COLO668 (cell line): ENCODE measurements around the gene PTPN11.
A peak's percentile ranks its signal among the peaks of the same experiment; 100 is the strongest.
"Not testable (repeated sequence)": the region's sequence is repeated elsewhere in the genome, so short reads cannot be mapped to it uniquely, and the experiment has no call there.

ENCODE experiments used
- DNase-seq: peaks from one replicate; lab custom pipeline; 2025; ENCODE audit not compliant: unreplicated experiment; lab: John Stamatoyannopoulos, UW

PTPN11 gene

DNA sequence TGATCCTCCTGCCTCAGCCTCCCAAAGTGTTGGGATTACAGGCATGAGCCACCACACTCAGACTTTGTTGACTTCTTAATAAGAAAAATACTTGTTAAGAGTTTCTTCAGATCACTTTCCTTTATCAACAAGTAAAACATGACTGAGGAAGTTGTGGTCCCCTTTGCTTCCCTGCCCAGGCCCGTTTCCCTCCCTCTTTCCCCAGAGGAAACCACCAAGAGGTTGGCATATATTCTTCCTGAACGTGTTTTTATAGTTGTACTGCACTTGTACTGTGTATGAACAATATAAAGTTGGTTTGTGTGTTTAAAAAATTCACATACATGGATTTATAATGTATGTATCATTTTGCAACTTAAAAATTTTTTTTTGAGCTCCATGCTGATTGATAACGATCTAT, 28.4 kb downstream of the PTPN11 start:
- no peak for DNase-seq

DNA sequence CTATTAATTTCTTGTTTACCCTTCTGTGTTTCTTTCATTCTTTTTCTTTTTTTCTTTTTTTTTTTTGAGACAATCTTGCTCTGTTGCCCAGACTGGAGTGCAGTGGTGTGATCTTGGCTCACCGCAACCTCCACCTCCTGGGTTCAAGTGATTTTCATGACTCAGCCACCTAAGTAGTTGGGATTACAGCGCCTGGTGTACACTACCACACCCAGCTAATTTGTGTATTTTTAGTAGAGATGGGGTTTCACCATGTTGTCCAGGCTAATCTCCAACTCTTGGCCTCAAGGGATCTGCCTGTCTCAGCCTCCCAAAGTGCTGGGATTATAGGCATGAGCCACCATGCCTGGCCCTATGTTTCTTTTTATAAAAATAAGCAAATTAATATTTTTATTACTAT, 29.4 kb downstream of the PTPN11 start:
- not testable (repeated sequence) for DNase-seq

DNA sequence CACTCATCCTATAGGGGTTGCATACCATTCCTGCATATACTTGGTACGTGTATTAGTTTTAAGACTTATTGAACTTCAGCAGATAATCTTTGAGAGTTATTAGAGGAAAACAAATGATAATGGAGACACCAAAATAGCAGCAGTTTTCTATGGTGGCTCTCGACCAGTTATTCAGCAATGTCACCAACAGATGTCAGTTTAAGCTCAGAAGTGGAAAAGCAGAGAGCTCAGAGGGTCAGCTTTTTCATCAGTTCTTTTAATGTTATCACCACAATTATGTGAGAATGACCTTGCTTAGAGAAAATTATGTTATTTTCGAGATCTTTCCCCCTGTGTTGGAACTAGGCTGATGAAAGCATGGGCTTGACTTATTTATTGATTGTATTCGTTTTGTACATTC, 32.0 kb downstream of the PTPN11 start:
- DNase-seq = no peak

DNA sequence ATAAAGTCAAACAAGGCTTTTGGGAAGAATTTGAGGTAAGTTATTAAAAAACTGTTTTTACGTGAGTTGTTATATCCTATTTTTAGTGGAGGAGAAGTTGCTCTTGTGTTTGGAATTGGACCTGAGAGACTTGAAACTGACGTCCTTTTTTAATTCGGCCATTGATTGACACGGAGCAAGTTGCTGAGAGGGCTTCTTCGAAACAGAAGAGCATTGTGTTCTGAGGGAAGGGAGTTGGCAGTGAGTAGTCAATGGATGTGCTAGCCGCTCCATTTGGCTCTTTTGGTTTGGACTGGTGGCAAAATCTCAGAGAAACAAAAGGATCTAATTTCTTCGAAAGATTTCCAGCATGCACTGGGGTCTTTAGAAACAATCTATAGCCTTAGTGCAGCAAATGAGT, 37.3 kb downstream of the PTPN11 start:
- no peak for DNase-seq

DNA sequence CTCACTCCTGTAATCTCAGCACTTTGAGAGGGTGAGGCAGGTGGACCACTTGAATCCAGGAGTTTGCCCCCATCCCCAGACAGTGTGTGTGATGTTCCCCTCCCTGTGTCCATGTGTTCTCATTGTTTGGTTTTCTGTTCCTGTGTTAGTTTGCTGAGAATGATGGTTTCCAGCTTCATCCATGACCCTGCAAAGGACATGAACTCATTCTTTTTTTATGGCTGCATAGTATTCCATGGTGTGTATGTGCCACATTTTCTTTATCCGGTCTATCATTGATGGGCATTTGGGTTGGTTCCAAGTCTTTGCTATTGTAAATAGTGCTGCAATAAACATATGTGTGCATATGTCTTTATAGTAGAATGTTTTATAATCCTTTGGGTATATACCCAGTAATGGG, 38.4 kb downstream of the PTPN11 start:
- not testable (repeated sequence) for DNase-seq

DNA sequence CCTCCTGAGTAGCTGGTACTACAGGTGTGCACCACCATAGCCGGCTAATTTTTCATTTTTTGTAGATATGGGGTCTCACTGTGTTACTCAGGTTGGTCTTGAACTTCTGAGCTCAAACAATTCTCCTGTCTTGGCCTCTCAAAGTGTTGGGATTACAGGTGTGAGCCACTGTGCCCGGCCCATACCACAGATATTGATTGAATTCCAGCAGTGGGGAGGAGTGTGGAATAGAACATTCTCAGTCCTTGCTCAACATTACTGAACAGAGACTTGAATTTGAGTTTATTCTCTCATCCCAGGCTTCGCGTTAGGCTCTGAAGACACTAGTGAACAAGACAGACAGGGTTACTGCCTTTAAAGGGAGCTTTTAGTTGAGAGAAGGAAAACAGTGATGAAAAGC, 39.6 kb downstream of the PTPN11 start:
- no peak for DNase-seq

DNA sequence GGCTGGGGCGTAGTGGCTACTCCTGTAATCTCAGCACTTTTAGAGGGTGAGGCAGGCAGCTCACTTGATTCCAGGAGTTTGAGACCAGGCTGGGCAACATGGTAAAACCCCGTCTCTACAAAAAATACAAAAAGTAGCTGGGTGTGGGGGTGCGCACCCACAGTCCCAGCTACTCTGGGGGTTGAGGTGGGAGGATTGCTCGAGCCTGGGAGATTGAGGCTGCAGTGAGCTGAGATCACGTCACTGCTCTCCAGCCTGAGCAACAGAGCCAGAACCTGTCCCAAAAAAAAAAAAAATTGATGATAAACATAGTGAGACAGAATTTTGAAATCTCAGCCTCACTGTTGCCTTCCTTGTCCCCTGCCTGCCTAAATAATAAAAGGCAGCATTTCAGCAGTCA, 40.0 kb downstream of the PTPN11 start:
- DNase-seq = no peak

DNA sequence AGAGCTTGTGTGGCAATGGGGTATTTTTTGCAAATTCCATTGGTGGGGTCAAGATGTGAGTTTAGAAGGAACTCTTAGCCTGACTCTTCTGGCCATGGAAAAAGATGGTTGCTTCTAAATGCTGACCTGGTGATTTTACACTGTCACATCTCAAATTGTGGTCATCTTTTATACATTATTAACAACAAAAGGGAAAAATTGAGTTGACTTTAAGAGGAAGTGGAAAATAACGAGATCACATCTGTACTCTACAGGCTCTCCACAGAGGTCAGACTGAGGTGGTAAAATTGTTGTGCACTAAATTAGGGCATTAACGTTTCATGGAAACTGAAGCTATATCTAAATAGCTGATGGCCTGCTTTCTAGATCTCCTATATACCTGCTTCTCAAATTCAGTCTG, 44.7 kb downstream of the PTPN11 start:
- no peak for DNase-seq

DNA sequence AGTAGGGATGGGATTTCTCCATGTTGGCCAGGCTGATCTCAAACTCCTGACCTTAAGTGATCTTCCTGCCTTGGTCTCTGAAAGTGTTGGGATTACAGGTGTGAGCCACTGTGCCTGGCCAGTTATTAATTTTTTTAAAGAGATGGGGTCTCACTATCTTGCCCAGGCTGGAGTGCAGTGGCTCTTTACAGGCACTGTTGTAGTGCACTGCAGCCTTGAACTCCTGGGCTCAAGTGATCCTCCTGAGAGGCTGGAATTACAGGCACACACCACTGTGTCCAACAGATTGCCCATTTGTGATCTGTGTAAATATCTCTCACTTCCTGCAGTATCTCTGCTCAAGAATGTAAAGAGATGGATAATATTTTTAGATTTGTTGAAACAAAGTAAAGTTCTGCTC, 45.9 kb downstream of the PTPN11 start:
- no peak for DNase-seq

DNA sequence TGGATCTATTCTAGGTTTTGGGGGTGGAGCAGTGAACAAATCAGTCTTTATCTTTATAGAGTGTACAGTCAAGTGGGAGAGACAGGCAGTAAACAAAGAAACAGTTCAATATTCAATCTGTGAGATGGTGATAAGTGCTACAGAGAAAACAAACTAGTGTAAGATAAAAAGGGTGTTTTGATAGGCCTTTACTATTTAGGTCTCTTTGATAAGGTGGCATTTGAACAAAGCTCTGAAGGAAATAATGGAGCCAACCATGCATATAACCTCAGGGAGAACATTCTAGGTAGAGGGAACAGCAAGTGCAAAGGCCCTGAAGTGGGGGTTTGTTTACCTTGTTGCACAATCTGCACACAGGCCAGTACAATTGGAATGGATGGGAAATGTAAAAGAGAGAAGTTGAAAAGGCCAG, 47.3 kb downstream of the PTPN11 start:
- DNase-seq = peak; percentile 70

DNA sequence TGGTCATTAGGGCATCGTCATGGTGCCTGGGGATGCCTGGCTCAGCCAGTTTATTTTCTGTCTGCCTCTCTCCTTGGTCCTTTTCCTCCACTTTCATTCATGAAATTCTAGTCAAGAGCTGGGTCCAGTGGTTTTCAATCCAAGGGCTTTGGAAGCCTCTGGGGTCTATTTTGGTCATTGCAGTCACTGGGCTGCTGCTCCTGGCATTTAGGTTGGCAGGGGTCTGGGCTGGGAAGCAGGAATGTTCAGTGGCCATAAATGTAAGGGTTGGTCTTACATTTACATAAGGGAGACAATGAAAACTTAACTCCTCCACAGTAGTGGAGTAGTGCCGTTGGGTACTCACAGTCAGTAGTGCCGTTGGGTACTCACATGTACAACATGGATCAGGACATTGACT, 48.1 kb downstream of the PTPN11 start:
- DNase-seq = no peak

DNA sequence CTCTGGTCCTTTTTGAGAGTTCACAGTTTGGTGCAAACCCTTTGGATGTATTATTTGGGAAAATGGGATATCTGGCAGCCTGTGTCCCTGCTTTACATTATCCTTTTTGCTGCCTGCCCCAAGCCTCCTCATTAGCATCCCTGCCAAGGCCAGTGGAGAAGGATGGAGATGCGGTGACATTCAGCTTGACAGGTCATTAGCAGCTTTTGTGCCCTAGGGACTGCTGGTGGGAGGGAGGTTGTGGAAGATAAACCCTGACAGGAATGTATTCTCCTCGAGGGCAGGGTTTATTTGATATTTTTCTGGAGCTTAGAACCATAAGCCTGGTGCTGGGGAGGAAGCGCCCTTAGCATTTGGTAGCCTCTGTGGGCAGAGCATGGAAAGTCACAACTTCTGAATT, 49.3 kb downstream of the PTPN11 start:
- DNase-seq = no peak

DNA sequence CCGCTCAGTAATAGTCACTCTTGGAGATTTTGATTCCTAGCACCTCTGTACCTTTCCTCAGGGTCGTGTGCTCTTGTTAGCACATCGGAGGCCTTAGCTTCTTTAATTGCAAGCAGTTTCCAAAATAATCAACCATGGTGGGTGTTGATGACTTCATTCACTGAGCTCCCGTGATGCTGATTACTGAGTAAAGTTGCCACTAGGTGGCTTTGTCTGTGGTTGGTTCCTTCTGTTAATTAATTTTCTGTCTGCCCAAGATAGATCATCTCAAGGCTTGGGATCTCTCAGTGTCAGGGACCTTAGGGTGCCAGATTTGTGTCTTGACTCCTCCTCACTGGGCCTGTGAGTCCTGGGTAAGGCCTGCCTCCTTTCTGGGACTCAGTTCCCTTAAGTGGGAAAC, 54.3 kb downstream of the PTPN11 start:
- DNase-seq = no peak

DNA sequence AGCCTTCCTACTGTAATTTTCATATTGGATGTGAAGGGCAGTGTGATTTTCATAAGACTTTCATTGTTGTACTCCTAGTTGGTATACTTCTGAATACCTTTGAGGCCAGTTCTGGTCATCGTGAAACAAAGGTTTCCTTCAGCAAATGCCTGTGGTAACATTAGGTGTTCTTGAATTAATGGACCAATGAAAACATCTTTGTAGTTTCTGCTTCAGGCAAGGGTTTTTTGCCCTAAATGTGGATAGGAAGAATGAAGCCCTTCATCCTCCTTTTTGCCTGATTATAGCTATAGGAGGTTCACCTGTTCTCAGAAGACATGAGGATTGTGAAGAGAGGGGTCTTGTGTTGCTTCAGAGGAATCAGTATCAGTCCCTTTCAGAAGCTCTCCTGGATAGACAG, 60.7 kb downstream of the PTPN11 start:
- no peak for DNase-seq

DNA sequence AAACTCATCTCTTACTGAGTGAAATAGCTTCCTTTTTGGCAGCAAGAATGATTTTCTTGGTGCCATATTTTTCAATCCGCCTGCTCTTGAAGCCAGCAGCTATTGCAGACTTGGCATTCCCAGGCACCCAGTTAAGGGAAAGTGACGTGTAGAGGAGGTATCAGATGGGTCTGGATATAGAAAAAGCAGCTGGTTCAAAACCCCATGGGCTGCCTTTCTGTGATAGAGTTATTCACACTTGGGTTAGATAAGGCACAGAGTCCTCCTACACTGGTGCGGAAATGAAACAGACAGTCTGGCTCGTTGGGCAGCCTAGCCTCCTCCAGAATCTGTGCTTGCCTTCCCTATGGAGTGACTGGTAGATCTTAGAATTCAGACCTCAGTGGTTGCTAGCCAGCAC, 62.2 kb downstream of the PTPN11 start:
- no peak for DNase-seq

DNA sequence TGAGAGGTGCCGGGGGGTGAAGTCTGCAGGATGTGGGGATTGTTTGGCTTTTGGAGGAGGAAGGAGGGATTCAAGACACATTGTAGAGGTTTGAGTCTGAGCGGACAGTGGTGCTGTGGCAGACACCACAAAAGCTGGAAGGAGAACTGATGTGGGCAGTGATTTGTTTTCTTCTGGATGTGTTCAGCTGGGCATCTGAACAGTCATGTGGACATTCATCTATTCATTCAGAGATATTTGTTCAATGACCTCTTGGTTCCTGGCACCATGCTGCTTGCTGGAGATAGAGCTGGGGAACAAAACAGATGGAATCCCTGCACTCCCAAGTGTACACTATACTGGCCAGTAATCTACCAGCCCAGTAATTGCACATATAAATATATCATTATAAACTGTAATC, 64.0 kb downstream of the PTPN11 start:
- DNase-seq = no peak

DNA sequence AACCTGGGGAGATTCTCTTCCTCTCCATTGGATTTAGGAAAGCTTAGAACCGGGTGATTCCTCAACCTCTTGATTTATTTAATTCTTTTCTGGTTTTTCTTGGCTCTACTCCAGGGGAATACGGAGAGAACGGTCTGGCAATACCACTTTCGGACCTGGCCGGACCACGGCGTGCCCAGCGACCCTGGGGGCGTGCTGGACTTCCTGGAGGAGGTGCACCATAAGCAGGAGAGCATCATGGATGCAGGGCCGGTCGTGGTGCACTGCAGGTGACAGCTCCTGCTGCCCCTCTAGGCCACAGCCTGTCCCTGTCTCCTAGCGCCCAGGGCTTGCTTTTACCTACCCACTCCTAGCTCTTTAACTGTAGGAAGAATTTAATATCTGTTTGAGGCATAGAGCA, 67.6 kb downstream of the PTPN11 start:
- DNase-seq = no peak

DNA sequence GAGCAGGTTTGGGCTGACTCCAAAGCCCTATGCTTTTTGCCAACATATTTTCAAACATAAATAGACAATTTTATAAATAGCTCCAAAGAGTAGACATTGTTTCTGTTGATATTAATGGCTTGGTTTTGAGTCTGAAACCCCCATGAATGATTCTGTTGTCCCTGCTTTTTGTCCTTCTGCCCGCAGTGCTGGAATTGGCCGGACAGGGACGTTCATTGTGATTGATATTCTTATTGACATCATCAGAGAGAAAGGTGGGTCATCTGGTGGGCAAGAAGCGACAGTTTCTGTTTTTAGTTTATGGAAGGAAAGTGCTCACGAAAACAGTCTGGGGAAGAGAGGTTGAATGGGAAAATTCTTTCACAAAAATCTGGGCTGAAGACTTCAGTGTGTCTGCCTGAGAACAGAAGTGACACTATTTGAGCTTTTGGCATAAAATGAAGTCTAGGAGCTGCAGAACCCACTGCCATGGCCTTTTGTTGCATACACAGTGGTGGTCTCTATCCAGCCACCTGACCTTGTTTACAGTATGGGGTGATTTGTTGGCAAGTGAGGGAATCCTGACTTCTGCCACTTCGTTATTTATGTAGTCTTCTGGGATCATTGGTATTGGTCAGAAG, 69.6 kb downstream of the PTPN11 start:
- no peak for DNase-seq

DNA sequence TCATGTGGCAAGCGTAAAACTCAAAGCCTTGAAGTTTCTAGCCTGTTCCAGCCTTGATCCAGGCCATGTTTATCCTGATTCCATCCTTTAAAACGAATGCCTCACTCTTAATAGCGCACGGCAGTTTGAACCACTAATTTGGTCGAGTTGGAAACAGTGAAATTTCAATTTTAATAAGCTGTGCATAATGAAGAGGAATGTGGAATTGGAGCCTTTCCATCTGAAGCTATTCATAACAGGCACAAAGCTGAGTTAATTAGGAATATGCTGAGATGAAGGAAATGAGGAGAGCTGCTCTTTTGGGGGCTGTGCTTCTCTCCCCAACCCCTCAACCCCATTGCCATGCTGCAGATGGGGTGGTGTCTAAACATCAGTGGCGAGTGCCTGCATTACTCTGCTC, 70.7 kb downstream of the PTPN11 start:
- DNase-seq = no peak

DNA sequence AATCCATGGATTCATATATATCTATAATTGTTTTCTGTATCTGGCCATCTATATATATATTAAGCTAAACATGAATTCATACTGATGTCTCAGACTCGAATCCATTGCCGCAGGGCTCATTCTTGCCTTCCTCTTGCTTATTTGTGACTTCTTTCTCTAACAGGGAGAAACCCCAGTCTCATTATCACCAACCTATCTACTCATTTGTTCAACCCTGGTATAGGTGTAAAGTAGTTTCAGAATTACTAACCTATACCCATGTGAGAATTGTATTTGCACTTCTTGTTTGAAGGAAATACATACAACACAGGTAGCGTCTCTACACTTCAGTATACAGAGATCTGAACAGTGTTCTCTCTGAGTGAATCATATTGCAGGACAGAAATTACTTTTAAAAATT, 77.7 kb downstream of the PTPN11 start:
- DNase-seq = no peak

DNA sequence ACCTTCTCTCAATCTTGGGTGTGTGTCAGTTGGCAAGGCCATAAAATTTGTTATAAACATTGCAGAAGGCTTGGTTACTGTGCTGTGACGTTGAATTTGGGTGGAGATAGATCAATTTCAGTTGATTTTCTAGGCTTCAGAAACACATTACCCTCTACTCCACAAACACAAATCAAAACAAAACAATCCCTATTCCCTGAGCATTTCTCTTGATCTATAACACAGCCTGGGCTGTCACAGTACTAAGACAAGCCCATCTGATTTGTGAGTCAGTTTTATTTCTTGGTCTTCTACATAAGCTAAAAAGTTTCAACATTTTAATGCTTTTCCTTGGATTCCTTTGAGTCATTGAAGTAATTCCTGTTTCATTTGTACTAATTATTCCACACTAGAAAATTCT, 79.8 kb downstream of the PTPN11 start:
- no peak for DNase-seq

DNA sequence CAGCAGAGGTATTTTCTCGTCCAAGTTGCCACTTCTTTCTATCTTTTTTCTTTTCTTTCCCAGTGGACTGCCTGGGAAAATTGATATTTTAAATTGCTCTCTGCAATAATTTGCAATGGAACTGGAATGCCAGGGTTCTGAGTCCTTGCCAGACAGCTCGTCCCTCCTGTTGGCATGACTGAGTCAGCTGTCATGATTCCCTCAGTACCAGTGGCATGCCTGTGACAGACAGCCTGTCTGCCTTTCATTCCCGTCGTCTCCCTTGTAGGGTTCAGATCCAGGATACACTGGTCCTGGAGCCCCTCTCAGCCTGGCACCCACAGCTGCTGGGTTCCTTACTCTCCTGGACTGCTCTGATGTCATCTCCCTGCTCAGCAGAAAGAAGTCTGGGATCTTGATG, 84.8 kb downstream of the PTPN11 start:
- DNase-seq = no peak

DNA sequence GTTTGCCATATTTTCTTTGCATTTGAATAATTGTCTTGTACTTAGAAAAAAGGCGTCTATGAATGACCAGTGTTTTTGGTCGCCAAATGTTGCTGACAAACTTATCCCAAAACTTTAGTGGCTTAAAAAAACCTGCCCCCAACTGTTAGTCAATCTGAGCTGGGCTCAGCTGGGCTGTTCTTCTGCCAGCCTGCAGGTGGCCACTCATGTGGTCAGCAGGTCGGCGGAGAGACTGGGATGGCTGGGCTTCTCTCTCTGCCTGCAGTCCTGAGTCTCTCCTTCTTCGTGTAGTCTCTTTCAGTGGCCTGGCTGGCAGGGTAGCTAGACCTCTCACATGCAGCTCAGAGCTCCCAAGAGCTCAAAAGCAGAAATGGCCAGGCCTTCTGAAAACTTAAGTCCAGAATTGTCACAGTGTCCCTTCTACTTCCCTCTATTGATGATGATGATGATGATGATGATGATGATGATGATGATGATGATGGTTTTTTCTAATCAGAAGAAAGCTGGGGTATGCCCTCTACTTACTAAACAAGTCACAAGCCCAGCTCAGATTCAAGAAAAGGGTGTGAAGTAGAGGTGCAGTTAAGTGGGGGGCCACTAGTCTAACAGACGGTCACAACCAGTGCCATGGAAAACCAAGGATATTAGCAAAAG, 87.9 kb downstream of the PTPN11 start:
- DNase-seq = no peak
